Natural killer cell (primary cell): ENCODE results near the gene AADACL2. TPM values are rescaled to one million over a fixed set of nuclear protein-coding genes. Genes with fewer than 3 reads are reported as not detected.

Experiments used
- ATAC-seq, 3 donors: fragments of 150-1000 bp in 2 of 3; fragments of 200-7000 bp in 1 of 3; cut with Tn5 transposase; 1 replicate in 1 of 3; 2 replicates in 2 of 3; pipeline ENCODE4 v1.10.0; 2021; ENCODE audit warnings: mild to moderate bottlenecking in 2 of 3, moderate library complexity in 2 of 3
- DNase-seq, 2 donors: peaks; one replicate each; pipeline versions ENCODE4 v3.0.0 to v3.0.0-alpha.2; 2013 to 2021; ENCODE audit warnings: mixed read lengths in 1 of 2
- H3K27ac ChIP-seq: one replicate; pipeline ENCODE4 v1.5.1; 2013; ENCODE audit warnings: mild to moderate bottlenecking, low read length
- H3K27me3 ChIP-seq: one replicate; pipeline ENCODE4 v1.6.1; 2013; ENCODE audit warnings: low read length; ENCODE audit not compliant: control insufficient read depth, insufficient read depth
- H3K36me3 ChIP-seq: one replicate; pipeline ENCODE4 v1.6.1; 2013; ENCODE audit warnings: low read length; ENCODE audit not compliant: control insufficient read depth, insufficient read depth
- H3K4me1 ChIP-seq: one replicate; pipeline ENCODE4 v1.6.1; 2013; ENCODE audit warnings: low read length; ENCODE audit not compliant: control insufficient read depth, insufficient read depth
- H3K4me3 ChIP-seq: one replicate; pipeline ENCODE4 v1.5.1; 2013; ENCODE audit warnings: low read length
- H3K9me3 ChIP-seq: one replicate; pipeline ENCODE4 v1.6.1; 2013; ENCODE audit warnings: low read length; ENCODE audit not compliant: control insufficient read depth, insufficient read depth
- H3K27ac Mint-ChIP-seq, 2 donors: one replicate each; pipeline ENCODE4 v1.8.0; 2022; ENCODE audit warnings: mild to moderate bottlenecking in 2 of 2, mixed read lengths in 2 of 2, moderate library complexity in 1 of 2
- H3K27me3 Mint-ChIP-seq, 2 donors: one replicate each; pipeline ENCODE4 v1.8.0; 2022; ENCODE audit warnings: low read depth in 2 of 2, mixed read lengths in 2 of 2
- H3K36me3 Mint-ChIP-seq: one replicate; pipeline ENCODE4 v1.8.0; 2022; ENCODE audit warnings: mixed read lengths
- H3K4me1 Mint-ChIP-seq, 2 donors: one replicate each; pipeline ENCODE4 v1.8.0; 2022; ENCODE audit warnings: mixed read lengths in 2 of 2
- H3K4me3 Mint-ChIP-seq: one replicate; pipeline ENCODE4 v1.8.0; 2022; ENCODE audit warnings: mild to moderate bottlenecking, moderate library complexity, mixed read lengths
- H3K9me3 Mint-ChIP-seq, 2 donors: one replicate each; pipeline ENCODE4 v1.8.0; 2022; ENCODE audit warnings: mixed read lengths in 2 of 2
- WGBS: methylation state at CpG from one replicate; pipeline ENCODE4 v1.1.7; 2013; ENCODE audit warnings: missing lambda C conversion rate; ENCODE audit not compliant: insufficient coverage; 5-methylcytosine and 5-hydroxymethylcytosine counted together
- intact Hi-C: fragments of 100-400 bp; cut with micrococcal nuclease; formaldehyde crosslinking; loops from one replicate; pipeline ENCODE4 v1.14.2; 2022
- total RNA-seq, 4 donors: library from RNA; stranded (reverse); fragments of 120-200 nt in 1 of 4; gene quantifications; one replicate each; pipeline versions ENCODE4 v1.2.3 to v1.2.4, GENCODE V29; 2013 to 2022
- TF ChIP-seq, protein P1 (sequence below): fragments of 200-600 bp; IDR thresholded peaks from one replicate; pipeline ENCODE4 v1.8.0; 2022; ENCODE audit warnings: antibody characterized with exemption

AADACL2 gene
- total RNA-seq, 3 donors from 2014 or later (not counting 1 experiment from before 2014, with no cell fraction given): not detected

DNA sequence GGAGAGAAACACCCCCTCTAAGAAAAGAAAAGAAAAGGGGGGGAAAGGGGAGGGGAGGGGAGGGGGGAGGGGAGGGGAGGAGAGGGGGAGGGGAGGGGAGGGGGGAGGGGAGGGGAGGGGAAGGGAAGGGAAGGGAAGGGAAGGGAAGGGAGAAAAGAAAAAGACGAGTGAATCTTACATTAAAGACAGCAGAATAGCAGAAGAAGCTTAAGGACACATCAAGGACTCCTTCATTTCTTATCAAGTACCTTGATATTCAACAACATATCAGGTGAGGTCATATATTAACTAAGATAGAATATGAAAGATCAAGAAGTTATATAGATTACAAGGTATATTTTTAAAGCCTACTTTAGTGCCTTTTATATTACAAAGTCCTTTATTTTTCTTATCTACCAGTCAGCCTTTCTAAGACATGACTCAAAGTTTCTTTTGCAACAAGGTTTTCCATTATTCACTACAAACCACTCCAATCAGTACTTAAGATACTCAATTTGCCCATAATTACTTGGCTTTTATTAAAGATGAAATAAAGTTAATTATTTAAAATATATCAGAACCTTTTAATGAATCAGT is 62.5 kb downstream of the AADACL2 start:
- Histone ChIP-seq H3K4me1 (no peaks in the 10 kb centered on the region), H3K27me3 (no peaks in the 10 kb centered on the region), H3K9me3 (no peaks in the 10 kb centered on the region), H3K4me3 (no peak overlapping the region), H3K27ac (no peak overlapping the region), H3K36me3 (no peaks in the 10 kb centered on the region)
- no peaks in the 10 kb centered on the region for H3K36me3 Mint-ChIP-seq
- ATAC-seq (no peak), DNase-seq (no peak)
- TF ChIP-seq, protein P1, sequence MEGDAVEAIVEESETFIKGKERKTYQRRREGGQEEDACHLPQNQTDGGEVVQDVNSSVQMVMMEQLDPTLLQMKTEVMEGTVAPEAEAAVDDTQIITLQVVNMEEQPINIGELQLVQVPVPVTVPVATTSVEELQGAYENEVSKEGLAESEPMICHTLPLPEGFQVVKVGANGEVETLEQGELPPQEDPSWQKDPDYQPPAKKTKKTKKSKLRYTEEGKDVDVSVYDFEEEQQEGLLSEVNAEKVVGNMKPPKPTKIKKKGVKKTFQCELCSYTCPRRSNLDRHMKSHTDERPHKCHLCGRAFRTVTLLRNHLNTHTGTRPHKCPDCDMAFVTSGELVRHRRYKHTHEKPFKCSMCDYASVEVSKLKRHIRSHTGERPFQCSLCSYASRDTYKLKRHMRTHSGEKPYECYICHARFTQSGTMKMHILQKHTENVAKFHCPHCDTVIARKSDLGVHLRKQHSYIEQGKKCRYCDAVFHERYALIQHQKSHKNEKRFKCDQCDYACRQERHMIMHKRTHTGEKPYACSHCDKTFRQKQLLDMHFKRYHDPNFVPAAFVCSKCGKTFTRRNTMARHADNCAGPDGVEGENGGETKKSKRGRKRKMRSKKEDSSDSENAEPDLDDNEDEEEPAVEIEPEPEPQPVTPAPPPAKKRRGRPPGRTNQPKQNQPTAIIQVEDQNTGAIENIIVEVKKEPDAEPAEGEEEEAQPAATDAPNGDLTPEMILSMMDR: no peak
- H3K27ac Mint-ChIP-seq: no peak overlapping the region
- no peaks in the 10 kb centered on the region for H3K9me3 Mint-ChIP-seq
- no CpG with 5 or more reads among the region's 1 CpG for WGBS
- no peaks in the 10 kb centered on the region for H3K4me1 Mint-ChIP-seq
- intact Hi-C loops: no loop called here
- no peak overlapping the region for H3K4me3 Mint-ChIP-seq
- H3K27me3 Mint-ChIP-seq: no peaks in the 10 kb centered on the region

- Histone ChIP-seq H3K27me3 (no peaks in the 10 kb centered on the region), H3K4me3 (no peak overlapping the region), H3K36me3 (no peaks in the 10 kb centered on the region), H3K4me1 (no peaks in the 10 kb centered on the region), H3K9me3 (no peaks in the 10 kb centered on the region), H3K27ac (no peak overlapping the region)
- ATAC-seq (no peak), DNase-seq (no peak)
- H3K4me1 Mint-ChIP-seq: no peaks in the 10 kb centered on the region
- TF ChIP-seq, protein P1: no peak
- H3K9me3 Mint-ChIP-seq: no peaks in the 10 kb centered on the region
- intact Hi-C loops: no loop called here
- peaks cover 0 to 3% of the 10 kb centered on the region in 2 donors for H3K27me3 Mint-ChIP-seq
- no peak overlapping the region for H3K27ac Mint-ChIP-seq
- no peaks in the 10 kb centered on the region for H3K36me3 Mint-ChIP-seq
- WGBS: no CpG with 5 or more reads among the region's 2 CpGs
- no peak overlapping the region for H3K4me3 Mint-ChIP-seq
Measured at GRCh38 chr3:151798466-151798865, 64.7 kb downstream of the AADACL2 start.

DNA sequence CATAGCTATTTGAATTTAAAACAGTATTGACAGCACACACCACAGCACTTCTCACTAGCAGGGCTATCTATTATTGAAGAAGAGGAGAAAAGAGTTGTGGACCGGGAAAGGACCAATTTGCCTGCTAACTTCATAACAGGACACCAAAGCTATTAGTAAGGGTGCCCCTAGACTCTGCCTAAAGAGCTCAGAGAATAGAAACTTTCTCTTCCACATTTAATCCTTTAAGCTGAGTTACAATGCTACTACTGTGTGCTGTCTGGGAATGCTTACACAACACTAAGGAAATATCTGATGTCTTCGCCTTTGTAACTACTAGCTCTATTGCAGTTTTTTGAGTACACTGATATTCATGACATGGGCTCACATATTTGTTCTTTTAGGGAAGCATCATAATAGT is 66.7 kb downstream of the AADACL2 start:
- intact Hi-C loops: no loop called here
- 100% methylated on average over 1 of the region's 2 CpGs for WGBS
- no peak overlapping the region for H3K4me3 Mint-ChIP-seq
- Histone ChIP-seq H3K4me1 (no peaks in the 10 kb centered on the region), H3K27me3 (no peaks in the 10 kb centered on the region), H3K9me3 (no peaks in the 10 kb centered on the region), H3K4me3 (no peak overlapping the region), H3K27ac (no peak overlapping the region), H3K36me3 (no peaks in the 10 kb centered on the region)
- H3K27ac Mint-ChIP-seq: no peak overlapping the region
- TF ChIP-seq, protein P1: no peak
- no peaks in the 10 kb centered on the region for H3K36me3 Mint-ChIP-seq
- peaks cover 0 to 3% of the 10 kb centered on the region in 2 donors for H3K27me3 Mint-ChIP-seq
- no peak for DNase-seq
- H3K4me1 Mint-ChIP-seq: no peaks in the 10 kb centered on the region
- no peaks in the 10 kb centered on the region for H3K9me3 Mint-ChIP-seq
- no peak for ATAC-seq

GRCh38 chr3:151804267-151804666 is 70.5 kb downstream of the AADACL2 start:
- H3K4me1 ChIP-seq: no peaks in the 10 kb centered on the region
- no peaks in the 10 kb centered on the region for H3K36me3 ChIP-seq
- WGBS: 100% methylated on average over 1 of the region's 1 CpG
- Mint-ChIP-seq H3K36me3 (no peaks in the 10 kb centered on the region), H3K9me3 (peaks cover 0 to 8% of the 10 kb centered on the region in 2 donors), H3K4me1 (no peaks in the 10 kb centered on the region), H3K4me3 (no peak overlapping the region), H3K27me3 (peaks cover 0 to 6% of the 10 kb centered on the region in 2 donors), H3K27ac (no peak overlapping the region)
- H3K9me3 ChIP-seq: peaks cover 13% of the 10 kb centered on the region
- no peaks in the 10 kb centered on the region for H3K27me3 ChIP-seq
- H3K4me3 ChIP-seq: no peak overlapping the region
- intact Hi-C loops: no loop called here
- no peak overlapping the region for H3K27ac ChIP-seq
- ATAC-seq (no peak), DNase-seq (no peak)
- TF ChIP-seq, protein P1: no peak
